NCI-H226 (cell line): Measurements from ENCODE around the gene GON4L.
"Not testable (repeated sequence)": the region's sequence is repeated elsewhere in the genome, so short reads cannot be mapped to it uniquely, and the experiment has no call there.

ENCODE experiments used
- DNase-seq: peaks from one replicate; pipeline ENCODE4 v3.0.0-alpha.2; 2015

Gene GON4L

GRCh38 chr1:155856975-155857930, at the start of gene GON4L:
Gene GON4L (minus strand): TSS chr1:155857214. CDS start chr1:155853780, 3,434 bp downstream.
- DNase-seq: peak; percentile 83

GRCh38 chr1:155904261-155904660, 47.2 kb upstream of the GON4L start:
- no peak for DNase-seq

GRCh38 chr1:155900161-155900560, 43.1 kb upstream of the GON4L start:
- DNase-seq: no peak

GRCh38 chr1:155899683-155900082, 42.7 kb upstream of the GON4L start:
- no peak for DNase-seq

GRCh38 chr1:155898888-155899287, 41.9 kb upstream of the GON4L start:
- no peak for DNase-seq

GRCh38 chr1:155897746-155898145, 40.7 kb upstream of the GON4L start:
- DNase-seq: no peak

- DNase-seq: not testable (repeated sequence)
Measured at GRCh38 chr1:155896476-155896875, 39.5 kb upstream of the GON4L start.

GRCh38 chr1:155895617-155896016, 38.6 kb upstream of the GON4L start:
- DNase-seq: not testable (repeated sequence)

GRCh38 chr1:155893389-155894142, 36.6 kb upstream of the GON4L start:
- peak; percentile 63 for DNase-seq

GRCh38 chr1:155892796-155893195, 35.8 kb upstream of the GON4L start:
- DNase-seq: peak; percentile 72

- DNase-seq: peak; percentile 9
Measured at GRCh38 chr1:155890251-155890650, 33.2 kb upstream of the GON4L start.

GRCh38 chr1:155889566-155889965, 32.6 kb upstream of the GON4L start:
- DNase-seq: peak; percentile 57

GRCh38 chr1:155888481-155888880, 31.5 kb upstream of the GON4L start:
- no peak for DNase-seq

- DNase-seq: no peak
Measured at GRCh38 chr1:155884982-155885381, 28.0 kb upstream of the GON4L start.

GRCh38 chr1:155884031-155884960, 27.3 kb upstream of the GON4L start:
- peak; percentile 20 for DNase-seq

- no peak for DNase-seq
Measured at GRCh38 chr1:155882766-155883165, 25.8 kb upstream of the GON4L start.

- no peak for DNase-seq
Measured at GRCh38 chr1:155882235-155882634, 25.2 kb upstream of the GON4L start.

GRCh38 chr1:155880950-155881349, 23.9 kb upstream of the GON4L start:
- no peak for DNase-seq

- DNase-seq: no peak
Measured at GRCh38 chr1:155880251-155880650, 23.2 kb upstream of the GON4L start.

GRCh38 chr1:155877945-155878344, 20.9 kb upstream of the GON4L start:
- no peak for DNase-seq

GRCh38 chr1:155873860-155874259, 16.8 kb upstream of the GON4L start:
- DNase-seq: peak; percentile 21

- DNase-seq: no peak
Measured at GRCh38 chr1:155872527-155872926, 15.5 kb upstream of the GON4L start.

- no peak for DNase-seq
Measured at GRCh38 chr1:155871390-155871789, 14.4 kb upstream of the GON4L start.
